ENCODE data around the gene PLAGL1. TPM values are rescaled to one million over a fixed set of nuclear protein-coding genes. Genes with fewer than 3 reads are reported as not detected.

Gene PLAGL1
- total RNA-seq, 1 donor from 2014 or later: 20.3 TPM

GRCh38 chr6:144008846-144009245, 787 bp upstream of the PLAGL1 start:
- no peaks in the 10 kb centered on the region for H3K36me3 ChIP-seq (ENCODE audit: insufficient read depth, low read length)
- Mint-ChIP-seq H3K4me3 (ENCODE audit: unreplicated experiment) (peak overlapping the region; percentile 80), H3K27me3 (ENCODE audit: low read depth, unreplicated experiment) (peaks cover 21% of the 10 kb centered on the region), H3K9me3 (ENCODE audit: unreplicated experiment) (peaks cover 13% of the 10 kb centered on the region), H3K4me1 (ENCODE audit: low read depth, unreplicated experiment) (no peaks in the 10 kb centered on the region), H3K27ac (ENCODE audit: unreplicated experiment) (no peak overlapping the region), H3K36me3 (ENCODE audit: low read depth, unreplicated experiment) (no peaks in the 10 kb centered on the region)
- H3K4me3 ChIP-seq (ENCODE audit: insufficient read depth, low read depth, low read length): no peak overlapping the region
- no peaks in the 10 kb centered on the region for H3K9me3 ChIP-seq (ENCODE audit: insufficient read depth, low read depth, low read length)
- peak overlapping the region; percentile 85 for H3K4me2 ChIP-seq (ENCODE audit: low read length)
- H3K27me3 ChIP-seq (ENCODE audit: insufficient read depth, low read length): peaks cover 4% of the 10 kb centered on the region
- no peaks in the 10 kb centered on the region for H4K20me1 ChIP-seq (ENCODE audit: insufficient read depth, low read length)
- TF ChIP-seq CTCF (IDR thresholded peaks at IDR 0.05; ENCODE audit: insufficient read depth, low read depth, low read length): no peak
- no peak for TF ChIP-seq EZH2 (IDR thresholded peaks at IDR 0.05; ENCODE audit: insufficient read depth, low read length)
- no peak for FAIRE-seq
- H3K79me2 ChIP-seq (ENCODE audit: insufficient read depth, low read length): peaks cover 28% of the 10 kb centered on the region
- no peak for DNase-seq (ENCODE audit: low read depth)
- H2AFZ ChIP-seq (ENCODE audit: low read depth, low read length): peak overlapping the region; percentile 62
- no peak overlapping the region for H3K27ac ChIP-seq (ENCODE audit: low read depth, low read length)
- no peaks in the 10 kb centered on the region for H3K4me1 ChIP-seq (ENCODE audit: insufficient read depth, low read length)
- peak overlapping the region; percentile 88 for H3K9ac ChIP-seq (ENCODE audit: low read length)

- no peaks in the 10 kb centered on the region for H3K4me1 Mint-ChIP-seq (ENCODE audit: low read depth, unreplicated experiment)
- DNase-seq (ENCODE audit: low read depth): no peak
- Histone ChIP-seq H4K20me1 (ENCODE audit: insufficient read depth, low read length) (no peaks in the 10 kb centered on the region), H2AFZ (ENCODE audit: low read depth, low read length) (peak overlapping the region; percentile 62), H3K27me3 (ENCODE audit: insufficient read depth, low read length) (peaks cover 4% of the 10 kb centered on the region), H3K4me1 (ENCODE audit: insufficient read depth, low read length) (no peaks in the 10 kb centered on the region), H3K27ac (ENCODE audit: low read depth, low read length) (peak overlapping the region; percentile 79), H3K4me3 (ENCODE audit: insufficient read depth, low read depth, low read length) (peak overlapping the region; percentile 76), H3K9me3 (ENCODE audit: insufficient read depth, low read depth, low read length) (no peaks in the 10 kb centered on the region), H3K9ac (ENCODE audit: low read length) (peak overlapping the region; percentile 88), H3K36me3 (ENCODE audit: insufficient read depth, low read length) (no peaks in the 10 kb centered on the region), H3K4me2 (ENCODE audit: low read length) (peak overlapping the region; percentile 85), H3K79me2 (ENCODE audit: insufficient read depth, low read length) (peaks cover 31% of the 10 kb centered on the region)
- peaks cover 21% of the 10 kb centered on the region for H3K27me3 Mint-ChIP-seq (ENCODE audit: low read depth, unreplicated experiment)
- no peak for FAIRE-seq
- no peaks in the 10 kb centered on the region for H3K36me3 Mint-ChIP-seq (ENCODE audit: low read depth, unreplicated experiment)
- H3K9me3 Mint-ChIP-seq (ENCODE audit: unreplicated experiment): peaks cover 11% of the 10 kb centered on the region
- H3K27ac Mint-ChIP-seq (ENCODE audit: unreplicated experiment): peak overlapping the region; percentile 21
- H3K4me3 Mint-ChIP-seq (ENCODE audit: unreplicated experiment): peak overlapping the region; percentile 86
- no peak for TF ChIP-seq CTCF (IDR thresholded peaks at IDR 0.05; ENCODE audit: insufficient read depth, low read depth, low read length)
- TF ChIP-seq EZH2 (IDR thresholded peaks at IDR 0.05; ENCODE audit: insufficient read depth, low read length): no peak
Measured at GRCh38 chr6:144007478-144008119, 460 bp downstream of the PLAGL1 start.

All from astrocyte (in vitro differentiated cells and primary cell).